Kidney capillary endothelial cell (primary cell): ENCODE results near the gene VEPH1.

Experiments
- DNase-seq: peaks from one replicate; pipeline ENCODE4 v3.0.0-alpha.2; 2018; ENCODE audit warnings: low spot score

The VEPH1 gene

GRCh38 chr3:157523814-157524213, 20.6 kb upstream of the VEPH1 start:
- no peak for DNase-seq

- DNase-seq: no peak
These were observed 19.4 kb upstream of the VEPH1 start for GRCh38 chr3:157522648-157523047.

GRCh38 chr3:157520485-157521150, 17.4 kb upstream of the VEPH1 start:
- no peak for DNase-seq

GRCh38 chr3:157518881-157519280, 15.7 kb upstream of the VEPH1 start:
- no peak for DNase-seq

GRCh38 chr3:157516928-157517327, 13.7 kb upstream of the VEPH1 start:
- no peak for DNase-seq

GRCh38 chr3:157515398-157515797, 12.2 kb upstream of the VEPH1 start:
- no peak for DNase-seq

GRCh38 chr3:157514371-157514895, 11.2 kb upstream of the VEPH1 start:
- DNase-seq: no peak

GRCh38 chr3:157513585-157513984, 10.4 kb upstream of the VEPH1 start:
- no peak for DNase-seq

GRCh38 chr3:157512534-157512933, 9.3 kb upstream of the VEPH1 start:
- DNase-seq: no peak

- no peak for DNase-seq
These were observed 5.2 kb upstream of the VEPH1 start for GRCh38 chr3:157508461-157508860.

- DNase-seq: no peak
These were observed 1.4 kb downstream of the VEPH1 start for GRCh38 chr3:157501863-157502262.

- no peak for DNase-seq
These were observed 3.0 kb downstream of the VEPH1 start for GRCh38 chr3:157500232-157500631.

- DNase-seq: no peak
These were observed 3.8 kb downstream of the VEPH1 start for GRCh38 chr3:157499342-157499963.

- DNase-seq: no peak
These were observed 4.8 kb downstream of the VEPH1 start for GRCh38 chr3:157498371-157498770.

- no peak for DNase-seq
These were observed 7.4 kb downstream of the VEPH1 start for GRCh38 chr3:157495846-157496245.

GRCh38 chr3:157494581-157495281, 8.5 kb downstream of the VEPH1 start:
- DNase-seq: no peak

GRCh38 chr3:157493627-157494550, 9.3 kb downstream of the VEPH1 start:
- peak; percentile 67 for DNase-seq

- no peak for DNase-seq
These were observed 12.1 kb downstream of the VEPH1 start for GRCh38 chr3:157491136-157491535.

GRCh38 chr3:157488144-157488543, 15.1 kb downstream of the VEPH1 start:
- DNase-seq: no peak

GRCh38 chr3:157487339-157487738, 15.9 kb downstream of the VEPH1 start:
- no peak for DNase-seq

- no peak for DNase-seq
These were observed 23.6 kb downstream of the VEPH1 start for GRCh38 chr3:157479464-157480243.
